Stomach (tissue), 4 donors: Measurements from ENCODE around the gene DCAF5.
"Not testable (repeated sequence)": the region's sequence is repeated elsewhere in the genome, so short reads cannot be mapped to it uniquely, and the experiment has no call there.

Experiments
- CTCF ChIP-seq, 7 experiments: fragments of 450-650 bp in 4 of 7; fragments of 200-600 bp in 3 of 7; sonication (generic) in 3 of 7; IDR thresholded peaks; one replicate each; pipeline ENCODE4 v1.5.1; 2016 to 2019; ENCODE audit warnings: antibody characterized with exemption in 7 of 7, control low read depth in 2 of 7, mild to moderate bottlenecking in 1 of 7
- EP300 ChIP-seq: sonication (generic); formaldehyde crosslinking; IDR thresholded peaks from one replicate; pipeline ENCODE4 v1.6.1; 2017; ENCODE audit warnings: antibody characterized with exemption
- POLR2AphosphoS5 ChIP-seq, 3 donors: sonication (generic); formaldehyde crosslinking; IDR thresholded peaks; one replicate each; pipeline ENCODE4 v1.6.1; 2016; ENCODE audit warnings: antibody characterized with exemption in 3 of 3

GRCh38 chr14:69022093-69022492, 130.8 kb downstream of the DCAF5 start:
- not testable (repeated sequence) for TF ChIP-seq POLR2AphosphoS5 (IDR thresholded peaks at IDR 0.05); CTCF (IDR thresholded peaks at IDR 0.05); EP300
